GM23338 (cell line): Measurements from ENCODE around the gene PHYKPL. TPM values are rescaled to one million over a fixed set of nuclear protein-coding genes. Genes with fewer than 3 reads are reported as not detected.

ENCODE experiments used
- ATAC-seq: fragments of 200-7000 bp; cut with Tn5 transposase; 3 replicates; pipeline ENCODE4 v1.9.1; 2020
- DNase-seq: peaks from one replicate; pipeline ENCODE4 v3.0.0-alpha.2; 2015; ENCODE audit warnings: low spot score
- H2AFZ ChIP-seq: fragments of 200-600 bp; sonication (generic); 2 replicates; pipeline ENCODE4 v1.8.0; 2016; ENCODE audit warnings: antibody characterized with exemption, mild to moderate bottlenecking, moderate library complexity
- H3F3A ChIP-seq: fragments of 200-600 bp; sonication (generic); replicated peaks from 2 replicates; pipeline ENCODE4 v1.8.0; 2017; ENCODE audit warnings: antibody characterized with exemption, mixed run types, low read depth
- H3K27ac ChIP-seq: fragments of 200-600 bp; sonication (generic); 2 replicates; pipeline ENCODE4 v1.6.1; 2016; ENCODE audit warnings: low read depth
- H3K27me3 ChIP-seq: fragments of 200-600 bp; sonication (generic); 2 replicates; pipeline ENCODE4 v1.8.0; 2016; ENCODE audit warnings: mild to moderate bottlenecking, mixed run types, moderate library complexity; ENCODE audit not compliant: insufficient read depth
- H3K36me3 ChIP-seq: fragments of 200-600 bp; sonication (generic); 2 replicates; pipeline ENCODE4 v1.8.0; 2016; ENCODE audit warnings: mild to moderate bottlenecking; ENCODE audit not compliant: insufficient read depth
- H3K4me1 ChIP-seq: fragments of 200-600 bp; sonication (generic); 2 replicates; pipeline ENCODE4 v1.8.0; 2016; ENCODE audit warnings: mild to moderate bottlenecking, moderate library complexity; ENCODE audit not compliant: insufficient read depth
- H3K4me2 ChIP-seq: fragments of 200-600 bp; sonication (generic); 2 replicates; pipeline ENCODE4 v1.7.1; 2017; ENCODE audit warnings: mixed run types
- H3K4me3 ChIP-seq: fragments of 200-600 bp; sonication (generic); 2 replicates; pipeline ENCODE4 v1.6.1; 2016; ENCODE audit warnings: mixed run types
- H3K79me2 ChIP-seq: fragments of 200-600 bp; sonication (generic); replicated peaks from 2 replicates; pipeline ENCODE4 v1.8.0; 2017; ENCODE audit warnings: mild to moderate bottlenecking; ENCODE audit not compliant: insufficient read depth
- H3K9me2 ChIP-seq: fragments of 200-600 bp; sonication (generic); 2 replicates; pipeline ENCODE4 v1.8.0; 2017; ENCODE audit not compliant: insufficient read depth
- H4K20me1 ChIP-seq: fragments of 200-600 bp; sonication (generic); replicated peaks from 2 replicates; pipeline ENCODE4 v1.8.0; 2017; ENCODE audit warnings: mild to moderate bottlenecking; ENCODE audit not compliant: insufficient read depth
- H3K27ac Mint-ChIP-seq: 2 replicates; pipeline ENCODE4 v1.8.0; 2020; ENCODE audit warnings: inconsistent platforms, mild to moderate bottlenecking, moderate library complexity, mixed read lengths
- H3K27me3 Mint-ChIP-seq: 3 replicates; pipeline ENCODE4 v1.8.0; 2022; ENCODE audit warnings: low read depth, mild to moderate bottlenecking, moderate library complexity, mixed read lengths, inconsistent platforms; ENCODE audit not compliant: insufficient read depth, poor library complexity
- H3K36me3 Mint-ChIP-seq: 3 replicates; pipeline ENCODE4 v1.8.0; 2021; ENCODE audit warnings: low read depth, mild to moderate bottlenecking, inconsistent platforms, moderate library complexity, mixed read lengths
- H3K4me1 Mint-ChIP-seq: 3 replicates; pipeline ENCODE4 v1.8.0; 2020; ENCODE audit warnings: mild to moderate bottlenecking, inconsistent platforms, mixed read lengths
- H3K4me3 Mint-ChIP-seq: 3 replicates; pipeline ENCODE4 v1.8.0; 2021; ENCODE audit warnings: moderate library complexity, mild to moderate bottlenecking, inconsistent platforms, mixed read lengths
- H3K9me3 Mint-ChIP-seq: 3 replicates; pipeline ENCODE4 v1.8.0; 2020; ENCODE audit warnings: moderate library complexity, mild to moderate bottlenecking, inconsistent platforms, mixed read lengths
- CREB1 ChIP-seq: fragments of 250-450 bp; sonication (Bioruptor Pico); IDR thresholded peaks from 2 replicates; pipeline ENCODE4 v1.5.0; 2020; ENCODE audit warnings: low read depth, mild to moderate bottlenecking, moderate library complexity
- CTCF ChIP-seq, 2 experiments: fragments of 200-600 bp in 1 of 2; sonication (generic) in 1 of 2; conservative IDR thresholded peaks; 2 replicates each; pipeline versions ENCODE4 v1.5.1 to v1.6.1; 2016 to 2017; ENCODE audit warnings: antibody characterized with exemption in 2 of 2, low read depth in 2 of 2, mild to moderate bottlenecking in 2 of 2, moderate library complexity in 1 of 2
- ETS1 ChIP-seq: IDR thresholded peaks from 2 replicates; pipeline ENCODE4 v1.6.1; 2016; ENCODE audit warnings: antibody characterized with exemption
- EZH2 ChIP-seq: fragments of 200-600 bp; sonication (generic); IDR thresholded peaks from one replicate; pipeline ENCODE4 v1.8.0; 2017; ENCODE audit warnings: antibody characterized with exemption, mild to moderate bottlenecking, low read depth; ENCODE audit not compliant: unreplicated experiment
- EZH2phosphoT487 ChIP-seq: fragments of 200-600 bp; sonication (generic); IDR thresholded peaks from one replicate; pipeline ENCODE4 v1.8.1; 2018; ENCODE audit warnings: antibody characterized with exemption; ENCODE audit not compliant: unreplicated experiment
- JUNB ChIP-seq: IDR thresholded peaks from one replicate; pipeline ENCODE4 v1.6.1; 2016; ENCODE audit warnings: antibody characterized with exemption; ENCODE audit not compliant: unreplicated experiment
- NANOG ChIP-seq: IDR thresholded peaks from 2 replicates; pipeline ENCODE4 v1.6.1; 2016; ENCODE audit warnings: antibody characterized with exemption, borderline replicate concordance
- POLR2AphosphoS5 ChIP-seq: IDR thresholded peaks from 2 replicates; pipeline ENCODE4 v1.6.1; 2016; ENCODE audit warnings: antibody characterized with exemption, low read depth
- STAT1 ChIP-seq: IDR thresholded peaks from one replicate; pipeline ENCODE4 v1.6.1; 2016; ENCODE audit warnings: antibody characterized with exemption; ENCODE audit not compliant: unreplicated experiment
- ZNF114 ChIP-seq: fragments of 250-450 bp; sonication (Bioruptor Pico); IDR thresholded peaks from 2 replicates; pipeline ENCODE4 v1.5.0; 2020; ENCODE audit warnings: mild to moderate bottlenecking, moderate library complexity
- ZNF331 ChIP-seq: fragments of 250-450 bp; sonication (Bioruptor Pico); IDR thresholded peaks from 2 replicates; pipeline ENCODE4 v1.5.0; 2020; ENCODE audit warnings: low read depth, mild to moderate bottlenecking, moderate library complexity
- ZNF462 ChIP-seq: fragments of 250-450 bp; sonication (Bioruptor Pico); IDR thresholded peaks from 2 replicates; pipeline ENCODE4 v1.5.0; 2020; ENCODE audit warnings: mild to moderate bottlenecking, moderate library complexity
- polyA plus RNA-seq: library from polyadenylated mRNA; unstranded; fragments of >200 nt; fragmentation: Nextera tagmentation; extraction: Ambion mirVana; gene quantifications from 2 replicates; pipeline ENCODE4 v1.2.1, GENCODE V29; 2016
- total RNA-seq: library from RNA; depleted of rRNA; stranded (reverse); fragments of >200 nt; shearing (Covaris generic); gene quantifications from 2 replicates; pipeline ENCODE4 v1.2.3, GENCODE V29; 2014
- TF ChIP-seq, protein P1 (sequence below): IDR thresholded peaks from one replicate; pipeline ENCODE4 v1.6.1; 2018; ENCODE audit warnings: antibody characterized with exemption; ENCODE audit not compliant: unreplicated experiment

PHYKPL gene
- total and polyA plus RNA-seq, 2 experiments from 2014 or later, result 15.9 to 20.8 TPM

DNA sequence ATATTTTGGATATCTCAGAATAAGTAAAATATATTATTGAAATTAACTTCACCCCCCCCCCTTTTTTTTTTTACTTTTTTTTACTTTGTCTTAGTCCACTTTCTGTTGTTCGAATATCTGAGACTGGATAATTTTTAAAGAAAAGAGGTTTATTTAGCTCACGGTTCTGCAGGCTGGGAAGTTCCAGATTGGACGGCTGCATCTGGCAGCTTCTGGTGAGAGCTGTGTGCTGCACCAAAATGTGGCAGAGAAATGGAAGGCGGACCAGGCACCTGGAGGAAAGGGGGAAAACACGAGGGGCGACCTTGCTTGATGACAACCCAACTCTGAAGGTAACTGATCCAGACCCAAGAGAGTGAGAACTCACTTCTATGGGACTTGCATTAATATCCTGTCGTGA lies 39.8 kb downstream of the PHYKPL start (continued):
- TF ChIP-seq EZH2 (no peak), ZNF114 (no peak), CREB1 (CRISPR knock-in tag) (no peak)

- H3K27me3 Mint-ChIP-seq, result peaks cover 15% of the 10 kb centered on the region
- H3K4me1 Mint-ChIP-seq, result peaks cover 20% of the 10 kb centered on the region
- Histone ChIP-seq H4K20me1 (no peaks in the 10 kb centered on the region), H3K79me2 (no peaks in the 10 kb centered on the region), H3K27ac (no peak overlapping the region), H3K4me1 (no peaks in the 10 kb centered on the region), H3K4me2 (no peak overlapping the region), H2AFZ (no peak overlapping the region), H3K36me3 (0 out of 2 replicates have a peak, but pooled peaks cover 2% of the 10 kb centered on the region), H3K9me2 (no peaks in the 10 kb centered on the region), H3K27me3 (no peaks in the 10 kb centered on the region), H3K4me3 (no peak overlapping the region), H3F3A (0 out of 2 replicates have a peak, but pooled peaks cover 3% of the 10 kb centered on the region)
- no peak overlapping the region for H3K27ac Mint-ChIP-seq
- H3K4me3 Mint-ChIP-seq, result no peak overlapping the region
- H3K36me3 Mint-ChIP-seq, result peaks cover 24% of the 10 kb centered on the region
- DNase-seq (no peak), ATAC-seq (no peak)
- H3K9me3 Mint-ChIP-seq, result peaks cover 38% of the 10 kb centered on the region
- TF ChIP-seq, protein P1, sequence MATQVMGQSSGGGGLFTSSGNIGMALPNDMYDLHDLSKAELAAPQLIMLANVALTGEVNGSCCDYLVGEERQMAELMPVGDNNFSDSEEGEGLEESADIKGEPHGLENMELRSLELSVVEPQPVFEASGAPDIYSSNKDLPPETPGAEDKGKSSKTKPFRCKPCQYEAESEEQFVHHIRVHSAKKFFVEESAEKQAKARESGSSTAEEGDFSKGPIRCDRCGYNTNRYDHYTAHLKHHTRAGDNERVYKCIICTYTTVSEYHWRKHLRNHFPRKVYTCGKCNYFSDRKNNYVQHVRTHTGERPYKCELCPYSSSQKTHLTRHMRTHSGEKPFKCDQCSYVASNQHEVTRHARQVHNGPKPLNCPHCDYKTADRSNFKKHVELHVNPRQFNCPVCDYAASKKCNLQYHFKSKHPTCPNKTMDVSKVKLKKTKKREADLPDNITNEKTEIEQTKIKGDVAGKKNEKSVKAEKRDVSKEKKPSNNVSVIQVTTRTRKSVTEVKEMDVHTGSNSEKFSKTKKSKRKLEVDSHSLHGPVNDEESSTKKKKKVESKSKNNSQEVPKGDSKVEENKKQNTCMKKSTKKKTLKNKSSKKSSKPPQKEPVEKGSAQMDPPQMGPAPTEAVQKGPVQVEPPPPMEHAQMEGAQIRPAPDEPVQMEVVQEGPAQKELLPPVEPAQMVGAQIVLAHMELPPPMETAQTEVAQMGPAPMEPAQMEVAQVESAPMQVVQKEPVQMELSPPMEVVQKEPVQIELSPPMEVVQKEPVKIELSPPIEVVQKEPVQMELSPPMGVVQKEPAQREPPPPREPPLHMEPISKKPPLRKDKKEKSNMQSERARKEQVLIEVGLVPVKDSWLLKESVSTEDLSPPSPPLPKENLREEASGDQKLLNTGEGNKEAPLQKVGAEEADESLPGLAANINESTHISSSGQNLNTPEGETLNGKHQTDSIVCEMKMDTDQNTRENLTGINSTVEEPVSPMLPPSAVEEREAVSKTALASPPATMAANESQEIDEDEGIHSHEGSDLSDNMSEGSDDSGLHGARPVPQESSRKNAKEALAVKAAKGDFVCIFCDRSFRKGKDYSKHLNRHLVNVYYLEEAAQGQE, result no peak
- TF ChIP-seq JUNB, result no peak
- no peak for TF ChIP-seq ZNF462
- no peak for TF ChIP-seq EZH2
- no peak for TF ChIP-seq CREB1 (CRISPR knock-in tag)
- no peak for TF ChIP-seq NANOG
- no peak for TF ChIP-seq STAT1
- TF ChIP-seq CTCF (conservative IDR thresholded peaks at IDR 0.05; ENCODE audit: low read depth in 2 of 2), result no peak
- TF ChIP-seq EZH2phosphoT487, result no peak
- TF ChIP-seq ZNF331 (CRISPR knock-in tag), result no peak
- no peak for TF ChIP-seq ZNF114
- no peak for TF ChIP-seq ETS1
- TF ChIP-seq POLR2AphosphoS5, result no peak
Measured at GRCh38 chr5:178192244-178192643, 40.4 kb downstream of the PHYKPL start.
